HG02798 (cell line): Measurements from ENCODE around the gene ELFN1.

Experiments used
- ATAC-seq: cut with Tn5 transposase; IDR thresholded peaks from one replicate; pipeline ENCODE4 v1.9.1; 2021; ENCODE audit warnings: mild to moderate bottlenecking; ENCODE audit not compliant: unreplicated experiment, poor library complexity

ELFN1 gene

GRCh38 chr7:1719913-1720312 lies 49.8 kb downstream of the ELFN1 start:
- no peak for ATAC-seq

- no peak for ATAC-seq
These were observed 50.2 kb downstream of the ELFN1 start for GRCh38 chr7:1720326-1720725.

GRCh38 chr7:1721047-1721690 lies 51.1 kb downstream of the ELFN1 start:
- ATAC-seq: no peak

- ATAC-seq: no peak
These were observed 53.2 kb downstream of the ELFN1 start for GRCh38 chr7:1723254-1723653.

GRCh38 chr7:1724118-1724910 lies 54.2 kb downstream of the ELFN1 start:
- ATAC-seq: no peak

DNA sequence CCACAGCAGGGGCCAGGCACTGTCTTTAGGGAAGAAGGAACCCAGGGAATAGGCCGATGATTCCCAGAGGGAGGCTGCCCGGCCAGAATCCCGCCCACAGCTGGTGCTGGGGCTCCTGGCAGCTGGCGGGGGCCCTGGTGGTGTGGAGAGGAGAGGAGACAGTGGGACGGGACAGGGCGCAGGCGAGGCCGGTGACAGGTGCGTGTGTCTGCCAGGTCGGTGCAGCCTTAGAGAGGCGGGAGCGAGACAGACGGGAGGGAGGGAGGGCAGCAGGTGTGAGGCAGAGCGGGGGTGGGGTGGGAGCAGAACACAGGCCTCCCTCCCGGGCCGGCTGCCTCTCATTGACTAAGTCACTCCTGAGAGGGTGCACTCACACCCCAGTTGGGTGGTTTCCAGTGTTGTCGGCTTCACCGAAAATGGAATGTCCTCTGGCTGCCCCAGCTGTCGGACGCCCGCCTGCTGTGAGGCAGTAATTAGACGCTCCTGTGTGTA lies 55.2 kb downstream of the ELFN1 start:
- ATAC-seq: no peak

GRCh38 chr7:1725766-1726630 lies 55.9 kb downstream of the ELFN1 start:
- no peak for ATAC-seq

- no peak for ATAC-seq
These were observed 57.0 kb downstream of the ELFN1 start for GRCh38 chr7:1727079-1727478.

GRCh38 chr7:1727812-1728570 lies 57.9 kb downstream of the ELFN1 start:
- ATAC-seq: no peak

DNA sequence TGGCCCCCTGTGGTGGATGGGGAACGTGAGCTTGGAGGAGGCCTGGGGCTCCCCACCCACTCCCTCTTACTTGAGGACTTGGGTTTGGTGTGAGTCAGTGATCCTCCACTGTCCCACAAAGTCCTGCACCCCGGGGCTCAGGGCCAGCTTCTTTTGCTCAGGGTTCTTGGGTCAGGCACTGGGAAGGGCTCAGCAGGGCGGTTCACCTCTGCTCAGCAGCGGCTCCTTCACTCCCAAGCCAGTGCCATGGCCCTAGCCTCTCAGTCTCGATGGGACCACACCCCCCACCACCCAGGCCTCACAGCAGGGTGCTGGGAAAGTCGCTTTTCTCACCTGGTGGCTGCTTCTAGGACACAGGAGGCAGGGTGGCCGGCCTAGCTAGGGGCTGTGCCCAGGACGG lies 59.1 kb downstream of the ELFN1 start:
- ATAC-seq: no peak

- ATAC-seq: no peak
These were observed 59.7 kb downstream of the ELFN1 start for GRCh38 chr7:1729773-1730172.

DNA sequence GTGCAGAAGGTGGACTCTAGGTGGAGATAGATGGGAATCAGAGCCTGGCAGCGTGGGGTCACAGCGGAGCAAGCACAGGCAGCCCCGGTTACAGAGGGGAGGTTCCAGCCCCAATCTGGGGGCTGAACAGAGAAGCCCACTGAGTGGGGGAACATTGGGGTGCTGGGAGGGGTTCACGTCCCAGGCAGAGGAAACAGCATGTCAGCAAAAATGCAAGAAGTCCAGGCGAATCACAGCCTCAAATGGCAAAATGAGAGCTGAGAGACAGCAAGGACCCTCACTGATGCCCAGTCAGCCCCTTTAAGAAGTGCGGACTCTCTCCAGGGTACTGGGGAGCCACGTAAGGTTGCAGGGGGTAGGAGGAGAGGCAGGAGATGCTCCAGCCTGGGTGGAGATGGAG lies 62.0 kb downstream of the ELFN1 start:
- ATAC-seq: no peak

- ATAC-seq: no peak
These were observed 62.6 kb downstream of the ELFN1 start for GRCh38 chr7:1732645-1733044.

- ATAC-seq: no peak
These were observed 63.3 kb downstream of the ELFN1 start for GRCh38 chr7:1733206-1733907.

- no peak for ATAC-seq
These were observed 64.0 kb downstream of the ELFN1 start for GRCh38 chr7:1733908-1734730.

- ATAC-seq: no peak
These were observed 65.2 kb downstream of the ELFN1 start for GRCh38 chr7:1735262-1735661.

DNA sequence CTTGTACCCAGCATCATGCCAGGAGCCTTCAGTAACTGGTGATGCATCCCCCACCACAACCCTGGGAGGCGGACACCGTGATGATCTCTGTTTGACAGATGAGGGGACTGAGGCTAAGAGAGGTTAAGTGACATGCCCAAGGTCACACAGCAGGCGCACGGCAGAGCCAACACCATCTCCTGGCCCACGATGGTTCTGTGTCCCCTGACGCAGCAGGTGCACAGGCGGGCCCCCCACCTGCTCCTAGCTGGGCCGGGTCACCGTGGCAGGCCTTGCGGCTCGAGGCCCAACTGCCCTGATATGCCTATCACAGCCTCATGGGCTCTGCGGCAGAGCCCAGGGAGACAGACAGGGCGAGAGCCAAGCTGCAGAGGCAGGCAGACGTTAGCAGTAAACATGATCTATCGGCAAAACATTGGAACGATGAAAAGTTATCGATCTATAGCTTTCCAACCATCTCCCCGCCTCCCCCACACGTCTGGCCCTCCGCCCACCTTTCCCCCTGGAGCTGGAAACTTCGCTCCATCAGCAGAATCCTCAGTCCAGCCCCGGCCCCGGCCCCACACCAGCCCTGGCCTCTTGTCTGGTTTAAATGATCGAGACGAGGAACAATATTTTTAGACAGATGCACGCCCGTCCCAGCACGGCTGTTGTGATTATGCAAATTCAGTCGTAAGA lies 65.9 kb downstream of the ELFN1 start:
- ATAC-seq: no peak

DNA sequence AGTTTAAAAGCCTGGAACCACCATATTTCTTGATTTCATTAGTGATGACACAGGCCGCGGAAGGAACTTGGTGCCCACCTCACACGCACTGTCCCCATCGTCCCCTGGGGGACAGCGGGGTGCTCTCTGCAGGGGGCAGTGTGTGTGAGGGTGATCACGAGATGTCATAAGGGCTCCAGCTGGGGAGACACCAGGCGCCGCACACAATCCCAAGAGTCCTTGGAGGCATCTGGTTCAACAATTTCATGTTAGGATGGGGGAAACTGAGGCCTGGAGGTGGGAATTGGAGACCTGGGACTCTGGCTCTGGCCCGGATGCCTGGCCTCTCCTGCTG lies 66.4 kb downstream of the ELFN1 start:
- ATAC-seq: no peak
